NCI-H510A treated with DMSO at 0.1 percent for 48 hours (cell line): ENCODE results near the gene KCNAB2.

ENCODE experiments used
- DNase-seq: peaks from one replicate; lab custom pipeline; 2025; lab: John Stamatoyannopoulos, UW

The KCNAB2 gene

DNA sequence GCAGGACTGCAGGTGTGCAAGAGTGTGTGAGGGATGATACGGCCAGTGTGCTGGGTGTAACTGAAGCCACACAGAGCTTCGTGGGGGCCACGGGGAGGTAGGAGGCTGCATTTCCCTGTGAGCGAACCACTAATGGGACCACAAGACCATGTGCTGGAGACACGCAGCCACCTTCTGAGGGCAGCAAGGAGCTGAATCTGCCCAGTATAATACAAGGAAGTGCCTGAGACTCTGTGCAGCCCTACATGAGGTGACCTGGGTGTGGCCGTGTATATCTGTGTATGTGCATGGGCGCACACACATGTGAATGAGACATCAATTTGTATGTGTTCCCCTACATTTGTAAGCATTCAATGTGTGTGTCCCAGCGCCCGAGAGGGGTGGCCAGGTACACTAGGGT lies 83.6 kb downstream of the KCNAB2 start:
- no peak for DNase-seq

DNA sequence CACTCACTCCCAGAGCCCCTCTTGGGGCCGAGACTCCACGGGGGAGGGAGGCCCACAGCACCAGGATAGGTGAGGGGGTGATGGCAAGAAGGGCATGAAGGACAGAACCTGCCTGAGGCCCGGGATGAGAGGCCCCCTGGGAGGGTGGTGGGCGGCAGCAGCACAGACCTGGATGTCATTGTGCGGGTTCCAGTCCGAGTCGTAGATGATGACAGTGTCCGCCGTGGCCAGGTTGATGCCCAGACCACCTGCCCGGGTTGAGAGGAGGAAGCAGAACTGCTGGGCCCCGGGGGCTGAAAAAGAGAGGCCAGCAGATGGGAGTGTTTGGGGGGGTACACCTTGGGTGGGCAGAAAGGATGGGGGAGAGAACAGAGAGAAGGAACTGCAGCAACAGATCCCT lies 84.3 kb downstream of the KCNAB2 start:
- DNase-seq, result no peak

DNA sequence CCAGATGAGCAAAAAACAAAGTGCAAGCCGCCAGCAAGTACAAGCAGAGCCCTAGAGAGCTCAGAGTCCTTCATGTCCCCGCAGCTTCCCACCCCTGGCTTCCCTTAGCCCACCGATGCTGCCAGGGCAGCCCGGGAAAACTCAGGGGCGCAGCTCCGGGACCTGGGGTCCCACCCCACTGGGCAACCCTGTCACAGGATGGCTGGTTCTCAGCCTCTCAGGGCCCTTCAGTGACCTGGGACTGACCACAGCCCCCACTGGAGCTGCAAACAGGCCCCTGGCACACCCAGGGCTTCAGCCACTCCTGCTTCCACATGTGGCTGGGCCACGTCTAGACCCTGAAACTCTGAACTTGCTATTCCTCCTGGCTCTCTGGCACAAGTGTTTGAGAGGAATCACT lies 84.9 kb downstream of the KCNAB2 start:
- no peak for DNase-seq

DNA sequence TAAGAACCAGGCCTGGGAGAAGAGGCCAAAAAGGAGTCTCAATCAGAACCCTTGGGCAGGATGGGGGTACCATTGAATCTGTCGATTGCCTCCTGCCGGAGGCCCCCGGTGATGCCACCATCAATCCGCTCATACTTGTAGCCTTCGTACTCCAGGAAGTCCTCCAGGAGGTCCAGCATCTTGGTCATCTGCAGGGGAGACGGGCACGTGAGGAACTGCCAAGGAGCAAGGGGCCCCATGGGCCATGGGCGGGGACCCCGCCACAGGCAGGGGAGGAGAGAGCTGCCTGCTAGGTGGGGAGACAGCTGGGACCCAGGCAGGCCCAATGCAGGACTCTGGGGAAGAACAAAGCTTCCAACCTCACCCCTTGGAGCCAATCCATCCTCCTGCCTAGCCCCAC lies 85.9 kb downstream of the KCNAB2 start:
- no peak for DNase-seq

DNA sequence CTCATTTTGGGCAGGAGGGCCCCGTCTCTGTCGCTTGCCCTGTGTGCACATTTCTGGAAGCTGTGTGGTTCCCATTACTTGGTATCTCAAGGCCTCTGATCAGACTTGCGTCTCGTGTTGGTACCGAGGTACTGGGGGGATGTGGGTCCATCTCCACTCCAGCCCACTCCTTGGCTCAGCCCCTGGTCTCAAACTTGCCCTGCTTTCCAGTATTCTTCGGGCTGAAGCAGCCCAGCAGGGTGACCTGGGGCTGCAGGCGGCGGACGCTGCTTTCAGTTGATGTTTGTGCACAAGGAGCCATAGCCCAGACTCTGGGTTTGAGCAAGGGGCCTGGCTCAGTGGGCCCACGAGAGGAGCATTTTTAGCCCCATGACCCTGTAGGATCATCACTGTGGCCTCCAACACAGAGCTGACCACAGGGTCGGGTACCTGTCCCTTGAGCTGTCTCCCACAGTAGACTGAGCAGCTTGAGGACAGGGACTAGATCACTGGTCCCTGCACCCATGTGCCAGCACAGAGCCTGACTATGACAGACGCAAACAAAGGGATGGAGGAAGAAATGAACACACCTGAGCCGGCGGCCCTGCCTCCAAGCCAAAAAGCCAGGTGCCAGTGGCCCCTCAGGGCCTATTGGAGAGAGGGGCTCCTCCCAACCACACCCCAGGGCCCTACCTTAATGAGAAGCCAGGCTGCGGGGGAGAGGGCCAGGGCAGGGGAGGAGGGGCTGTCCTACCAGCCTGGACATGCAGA lies 87.6 kb downstream of the KCNAB2 start:
- no peak for DNase-seq

DNA sequence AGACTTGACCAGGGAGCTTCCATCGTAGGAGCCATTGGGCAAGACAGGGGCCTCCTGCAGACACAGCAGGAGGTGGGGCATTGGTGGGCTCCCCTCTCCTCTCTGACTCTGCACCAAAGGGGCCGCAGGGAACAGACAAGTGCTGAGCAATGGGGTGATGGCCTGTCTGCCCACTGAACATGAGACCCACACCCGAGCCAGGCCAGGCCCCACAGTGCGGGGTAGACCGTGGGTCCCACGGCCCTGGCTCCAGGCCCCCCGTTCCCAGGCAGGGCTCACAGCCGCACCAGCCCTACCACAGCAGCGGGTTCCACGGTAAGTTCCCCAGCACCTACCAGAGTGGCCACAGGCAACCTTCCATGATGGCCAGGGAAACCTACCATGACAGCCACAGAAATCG lies 88.5 kb downstream of the KCNAB2 start:
- no peak for DNase-seq

DNA sequence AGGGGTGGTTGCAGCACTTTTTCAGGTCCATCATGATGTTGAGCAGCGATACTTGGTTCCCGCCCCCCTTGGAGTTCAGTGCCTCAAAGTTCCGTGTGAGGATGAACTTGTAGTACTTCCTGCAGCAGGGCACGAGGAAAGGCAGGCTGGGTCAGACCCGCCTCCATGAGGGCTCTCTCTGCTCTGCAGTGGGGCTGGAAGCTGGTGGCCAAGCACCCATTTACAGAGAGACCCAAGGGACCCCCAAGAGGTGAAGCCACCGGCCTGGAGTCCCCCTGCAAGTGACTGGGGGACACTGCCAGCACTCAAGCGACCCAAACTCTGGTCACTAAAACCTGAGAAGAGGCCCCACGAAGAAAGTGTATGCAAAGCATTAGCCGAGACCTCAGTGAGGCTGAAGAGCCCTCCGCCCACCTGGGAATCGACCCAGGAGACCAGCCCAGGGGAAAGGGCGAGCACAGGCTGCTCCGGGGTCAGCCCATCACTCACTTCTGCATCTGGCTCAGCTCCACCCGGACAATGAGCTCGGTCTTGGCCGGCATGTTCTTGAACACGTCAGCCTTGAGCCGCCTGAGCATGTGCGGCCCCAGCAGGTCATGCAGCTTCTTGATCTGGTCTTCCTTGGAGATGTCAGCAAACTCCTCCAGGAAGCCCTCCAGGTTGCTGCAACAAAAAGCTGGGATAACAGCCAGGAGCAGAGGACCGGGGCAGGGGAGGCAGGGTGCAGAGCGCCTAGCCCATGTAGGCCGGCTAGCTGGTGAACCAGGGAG lies 89.2 kb downstream of the KCNAB2 start:
- DNase-seq, result no peak

DNA sequence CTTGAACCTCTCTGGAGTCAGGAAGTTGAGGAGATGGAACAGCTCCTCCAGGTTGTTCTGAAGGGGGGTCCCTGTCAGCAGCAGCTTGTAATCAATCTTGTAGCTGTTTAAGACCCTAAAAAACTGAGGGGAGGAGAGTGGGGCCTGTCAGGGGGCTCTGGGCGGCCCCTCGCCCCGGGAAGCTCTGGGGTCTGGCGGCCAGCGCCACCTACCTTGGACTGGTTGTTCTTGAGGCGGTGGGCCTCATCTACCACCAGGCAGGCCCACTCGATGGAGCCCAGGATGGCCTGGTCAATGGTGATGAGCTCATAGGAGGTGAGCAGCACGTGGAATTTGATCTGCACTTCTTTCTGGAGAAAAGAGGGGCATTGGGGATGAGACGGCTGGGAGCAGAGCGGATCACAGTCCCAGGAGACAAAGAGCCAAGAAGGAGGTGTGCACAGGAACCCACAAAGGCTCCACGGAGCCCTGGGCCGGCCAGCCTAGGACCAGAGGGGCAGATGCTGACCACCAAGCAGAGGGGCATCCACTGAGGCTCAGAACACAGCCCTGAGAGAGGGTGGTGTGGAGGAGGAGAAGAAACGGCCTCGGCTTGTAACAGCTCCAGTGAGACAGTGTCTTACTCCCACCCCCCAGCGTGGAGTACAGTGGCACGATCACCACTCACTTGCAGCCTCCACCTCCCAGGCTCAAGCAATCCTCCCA lies 91.0 kb downstream of the KCNAB2 start:
- DNase-seq, result no peak

DNA sequence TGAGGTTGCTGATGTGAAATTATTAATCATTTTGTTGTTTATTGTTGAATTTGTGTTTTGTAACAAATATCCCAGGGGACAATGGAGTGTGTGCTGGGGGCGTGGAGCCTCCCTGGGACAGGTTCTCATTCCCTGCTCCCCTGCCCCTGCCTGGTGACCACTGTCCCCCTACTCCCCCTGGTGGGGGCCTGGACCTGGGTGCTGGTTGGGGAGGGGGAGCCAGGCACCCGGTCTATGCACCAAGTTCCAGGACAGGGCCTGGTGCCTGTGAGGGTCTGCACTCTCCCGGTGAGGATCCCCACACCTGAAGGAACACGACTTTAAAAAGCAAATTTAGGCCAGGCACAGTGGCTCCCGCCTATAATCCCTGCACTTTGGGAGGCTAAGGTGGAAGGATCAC lies 92.1 kb downstream of the KCNAB2 start:
- no peak for DNase-seq

DNA sequence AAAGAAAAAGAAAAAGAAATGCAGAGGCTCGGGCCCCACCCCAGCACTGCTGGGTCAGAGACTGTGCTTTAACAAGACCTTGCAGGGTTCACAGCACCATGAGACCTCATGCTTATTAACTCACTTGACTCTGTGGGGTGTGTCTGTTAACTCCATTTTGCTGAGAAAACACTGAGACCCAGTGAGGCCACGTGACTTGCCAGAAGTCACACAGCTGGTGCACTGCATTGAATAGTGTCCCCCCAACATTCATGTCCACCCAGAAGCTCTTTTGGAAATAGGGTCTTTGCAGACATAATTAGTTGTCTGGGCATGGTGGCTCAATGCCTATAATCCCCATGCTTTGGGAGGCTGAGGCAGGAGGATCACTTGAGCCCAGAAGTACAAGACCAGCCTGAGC lies 94.7 kb downstream of the KCNAB2 start:
- no peak for DNase-seq

DNA sequence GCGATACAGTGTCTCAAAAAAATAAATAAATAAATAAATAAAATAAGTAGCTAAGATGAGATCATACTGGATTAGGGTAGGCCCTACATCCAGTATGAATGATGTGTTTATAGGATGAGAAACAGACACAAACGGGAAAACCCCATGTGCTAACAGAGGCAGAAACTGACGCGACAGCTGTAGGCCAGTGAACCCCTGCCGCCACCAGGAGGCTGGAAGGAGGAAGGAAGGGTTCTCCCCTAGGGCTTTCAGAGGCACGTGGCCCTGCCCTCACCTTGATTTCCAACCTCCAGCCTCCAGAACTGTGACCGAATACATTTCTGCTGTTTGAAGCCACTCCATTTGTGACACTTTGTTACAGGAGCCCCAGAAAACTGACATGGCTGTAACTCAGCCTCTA lies 95.9 kb downstream of the KCNAB2 start:
- no peak for DNase-seq

DNA sequence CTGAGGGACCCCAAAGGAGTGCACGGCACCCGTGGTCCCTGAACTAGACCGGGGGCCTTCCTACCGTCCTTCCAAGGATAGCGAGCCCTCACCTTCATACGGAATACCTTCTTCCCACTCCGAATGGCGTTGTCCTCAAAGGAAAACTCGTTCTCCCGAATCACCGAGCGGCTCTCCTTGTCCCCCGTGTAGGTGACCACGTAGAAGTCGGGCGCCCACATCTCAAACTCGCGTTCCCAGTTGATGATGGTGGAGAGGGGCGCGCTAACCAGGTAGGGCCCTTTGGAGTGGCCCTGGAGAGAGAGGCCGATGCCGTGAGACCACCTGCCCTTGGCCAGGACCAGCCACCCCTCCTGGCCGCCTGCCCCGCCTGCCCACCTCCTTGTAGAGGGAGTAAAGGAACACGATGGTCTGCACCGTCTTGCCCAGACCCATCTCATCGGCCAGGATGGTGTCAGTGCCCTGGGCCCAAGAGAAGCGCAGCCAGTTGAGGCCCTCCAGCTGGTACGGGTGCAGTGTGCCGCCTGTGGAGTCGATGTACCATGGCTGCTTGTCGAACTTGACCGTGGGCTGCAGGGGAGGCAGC lies 96.4 kb downstream of the KCNAB2 start:
- no peak for DNase-seq

DNA sequence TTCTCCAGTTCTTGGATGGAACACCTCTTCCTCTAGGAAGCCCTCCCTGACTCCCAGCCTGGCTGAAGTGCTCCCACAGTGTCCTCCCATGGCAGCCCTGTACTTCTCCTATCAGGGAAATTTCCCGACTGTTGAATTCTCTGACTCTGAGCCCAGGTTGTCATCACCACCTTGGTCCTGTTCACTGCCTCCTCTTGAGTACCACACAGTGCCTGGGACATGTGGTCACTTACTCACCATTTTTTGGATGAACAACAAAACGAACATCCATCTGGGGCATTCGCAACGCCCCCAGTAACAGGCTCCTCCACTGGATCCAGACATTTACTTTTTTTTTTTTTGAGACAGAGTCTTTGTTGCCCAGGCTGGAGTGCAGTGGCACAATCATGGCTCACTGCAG lies 97.0 kb downstream of the KCNAB2 start:
- no peak for DNase-seq

DNA sequence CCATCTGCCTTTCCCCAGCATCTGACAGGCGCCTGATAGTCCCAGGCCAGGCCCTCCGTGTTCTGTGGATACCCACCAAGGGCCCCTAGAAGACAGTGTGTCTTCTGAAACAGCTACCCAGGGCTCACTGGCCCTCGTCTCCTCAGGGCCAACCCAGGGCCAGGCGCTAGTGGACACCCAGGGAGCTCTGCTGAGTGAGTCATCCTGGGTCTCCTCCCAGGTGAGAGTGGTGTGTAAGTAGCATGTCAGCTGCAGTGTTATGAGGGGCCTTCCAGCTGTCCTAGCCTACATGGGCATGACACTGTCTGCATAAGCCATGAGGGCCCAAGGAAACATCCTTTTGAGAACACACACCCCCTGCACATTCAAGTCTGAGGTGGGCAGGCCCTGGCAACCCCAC lies 97.7 kb downstream of the KCNAB2 start:
- DNase-seq, result no peak

DNA sequence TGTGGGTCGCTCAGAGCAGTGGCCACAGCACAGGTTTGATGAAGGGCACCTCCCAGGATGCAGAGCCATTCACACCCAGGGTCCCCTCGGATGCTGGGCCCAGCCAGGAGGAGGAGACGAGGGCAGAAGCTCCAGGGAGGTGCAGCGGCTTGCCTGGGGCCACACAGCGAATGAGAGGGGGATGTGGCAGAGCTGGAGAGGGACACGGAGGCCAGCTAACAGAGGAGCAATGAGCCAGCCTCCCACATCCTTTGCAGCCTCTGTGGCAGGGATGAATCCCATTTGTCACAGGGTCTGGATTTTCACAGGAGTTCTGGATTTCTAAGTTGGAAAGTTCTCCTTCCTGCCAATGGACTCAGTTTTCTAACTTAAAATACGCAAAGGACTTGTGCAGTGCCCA lies 98.5 kb downstream of the KCNAB2 start:
- DNase-seq, result no peak

DNA sequence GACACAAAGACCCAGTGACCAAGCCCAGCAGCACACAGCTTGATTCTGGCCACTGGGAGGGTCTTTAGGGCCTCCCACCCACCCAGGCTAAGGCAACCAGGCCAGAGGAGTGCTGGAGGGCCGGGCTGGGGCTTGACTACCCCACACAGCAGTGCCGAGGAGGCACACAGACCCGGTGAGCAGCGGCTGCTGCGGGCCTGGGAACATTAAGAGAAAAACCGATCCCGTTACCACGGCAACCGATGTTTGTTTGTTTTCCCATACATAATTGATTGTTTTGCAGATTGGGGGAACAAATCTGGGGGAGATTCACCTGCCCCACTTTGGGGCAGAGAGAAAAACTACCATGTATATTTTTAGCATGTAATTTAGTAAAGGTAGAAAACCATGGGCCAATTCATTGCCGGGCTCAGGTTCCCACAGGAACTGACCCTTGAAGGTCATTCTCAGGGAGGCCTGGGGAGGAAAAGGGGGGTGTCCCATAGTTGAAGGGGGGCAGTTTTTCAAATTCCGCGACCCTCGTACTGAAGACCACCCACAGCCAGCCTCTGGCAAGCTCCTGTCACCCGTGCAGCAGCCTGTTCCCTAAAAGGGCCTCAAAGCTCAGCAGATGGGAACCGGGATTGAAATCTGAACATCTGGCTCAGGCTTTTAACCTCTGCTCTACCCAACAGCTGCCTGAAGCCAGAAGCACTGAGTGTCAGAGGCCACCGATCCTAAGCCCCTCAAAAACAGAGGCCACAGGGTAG lies 99.1 kb downstream of the KCNAB2 start:
- no peak for DNase-seq

DNA sequence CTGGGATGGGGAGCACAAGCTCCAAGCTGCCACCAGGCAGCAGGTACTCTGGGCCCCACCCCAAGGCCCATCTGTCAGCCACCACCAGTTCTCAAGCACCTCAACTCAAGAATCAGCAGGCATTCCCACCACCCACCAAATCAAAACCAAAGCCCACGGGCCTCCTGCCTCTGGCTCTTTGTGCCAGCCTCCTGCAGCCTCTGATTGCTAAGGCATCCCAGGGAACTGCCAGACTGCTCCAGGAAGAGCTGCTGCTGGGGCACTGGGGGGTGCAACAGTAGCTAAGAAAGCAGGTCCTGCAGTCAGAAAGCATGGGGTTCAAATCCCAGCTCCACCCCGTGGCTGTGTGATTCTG lies 99.7 kb downstream of the KCNAB2 start:
- DNase-seq, result no peak

DNA sequence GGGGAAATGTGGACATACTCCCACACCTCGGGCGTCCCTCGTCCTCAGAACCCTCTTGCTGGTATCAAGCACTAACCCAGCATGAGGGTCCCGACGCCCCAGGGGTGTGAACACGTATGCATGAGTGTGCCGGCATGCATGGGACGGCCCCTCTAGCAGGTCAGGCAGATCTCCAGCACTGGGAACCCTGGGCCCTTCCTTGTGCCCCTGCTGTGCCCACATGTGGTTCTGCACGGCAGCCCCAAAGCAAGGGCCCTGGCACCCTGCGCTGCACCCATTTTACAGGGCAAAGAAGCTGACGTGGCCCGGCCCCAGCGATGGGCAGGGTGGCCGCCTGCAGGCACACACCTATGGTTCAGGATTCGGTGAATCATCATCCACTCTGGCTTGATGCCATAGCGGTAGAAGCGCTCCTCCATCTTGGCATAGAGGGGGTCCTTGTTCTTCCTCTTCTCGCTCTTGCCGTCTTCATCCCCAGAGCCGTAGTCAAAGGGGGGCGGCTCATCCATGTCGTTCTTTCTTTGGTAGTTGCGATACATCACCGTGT lies 100.2 kb downstream of the KCNAB2 start:
- no peak for DNase-seq

DNA sequence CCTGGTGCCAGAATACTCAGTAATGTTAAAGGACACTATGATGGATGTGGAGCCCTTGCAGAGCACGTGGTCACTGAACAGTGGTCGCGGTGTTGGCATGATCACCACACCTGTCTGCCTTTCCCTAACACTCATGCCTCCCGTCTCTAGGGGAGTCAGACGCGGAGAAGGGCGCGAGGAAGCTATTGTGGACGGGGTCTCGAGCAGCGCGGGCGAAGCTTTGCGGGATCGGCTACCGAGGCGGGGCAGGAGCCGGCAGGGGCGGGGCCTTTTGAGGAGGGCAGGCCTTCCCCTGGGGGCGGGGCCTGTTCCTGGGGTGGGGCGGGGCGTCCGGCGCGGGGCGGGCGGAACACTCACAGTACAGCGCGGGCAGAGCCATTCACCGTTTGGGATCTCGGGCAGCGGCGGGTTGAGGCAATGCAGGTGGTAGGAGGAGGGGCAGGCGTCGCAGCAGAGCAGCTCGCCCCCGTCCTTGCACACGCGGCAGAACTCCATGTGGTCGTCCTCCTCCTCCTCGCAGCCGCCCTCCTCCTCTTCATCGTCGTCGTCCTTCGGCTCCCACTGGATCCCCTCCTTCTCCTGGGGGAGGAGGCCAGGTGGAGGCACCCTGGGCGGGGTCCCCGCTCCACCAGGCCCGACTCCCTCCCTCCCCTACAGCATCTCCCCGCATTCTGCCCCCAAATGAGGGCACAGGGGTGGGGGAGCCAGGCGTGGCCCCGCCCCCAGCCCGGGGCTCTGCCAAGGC lies 103.0 kb downstream of the KCNAB2 start:
- DNase-seq, result no peak

DNA sequence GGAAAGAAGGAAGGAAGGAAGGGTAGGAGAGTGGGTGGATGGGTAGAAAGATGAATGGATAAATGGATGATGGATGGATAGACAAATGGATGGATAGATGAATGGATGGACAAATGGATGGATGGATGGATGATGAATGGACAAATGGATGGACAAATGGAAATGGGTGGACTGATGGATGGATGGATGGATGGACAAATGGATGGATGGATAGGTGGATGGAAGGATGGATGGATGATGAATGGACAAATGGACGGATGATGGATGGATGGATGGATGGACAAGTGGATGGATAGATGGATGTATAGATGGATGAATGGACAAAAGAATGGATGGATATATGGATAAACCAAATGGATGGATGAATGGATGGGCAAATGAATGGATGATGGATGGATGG lies 103.9 kb downstream of the KCNAB2 start:
- DNase-seq, result no peak
